OCI-LY1 (cell line): Measurements from ENCODE around the gene SGCD.

Experiments
- H2AFZ ChIP-seq: fragments of 200-600 bp; sonication (generic), shearing (Covaris generic); 2 replicates; pipeline ENCODE4 v1.6.0; 2014; ENCODE audit warnings: antibody characterized with exemption, mild to moderate bottlenecking, low read length
- H3F3A ChIP-seq: fragments of 200-600 bp; sonication (generic), shearing (Covaris generic); 2 replicates; pipeline ENCODE4 v1.6.0; 2014; ENCODE audit warnings: mild to moderate bottlenecking, antibody characterized with exemption, low read length, moderate library complexity; ENCODE audit not compliant: insufficient read depth
- H3K27ac ChIP-seq: fragments of 200-600 bp; sonication (generic); 2 replicates; pipeline ENCODE4 v1.5.1; 2014; ENCODE audit warnings: low read length, mixed run types, mild to moderate bottlenecking, low read depth; ENCODE audit not compliant: poor library complexity, severe bottlenecking
- H3K27me3 ChIP-seq: fragments of 200-600 bp; sonication (generic); 2 replicates; pipeline ENCODE4 v1.6.0; 2014; ENCODE audit warnings: antibody characterized with exemption, mild to moderate bottlenecking, low read length, moderate library complexity; ENCODE audit not compliant: insufficient read depth
- H3K36me3 ChIP-seq: fragments of 200-600 bp; sonication (generic); 2 replicates; pipeline ENCODE4 v1.6.1; 2014; ENCODE audit warnings: mild to moderate bottlenecking, antibody characterized with exemption, low read length, moderate library complexity, mixed read lengths; ENCODE audit not compliant: insufficient read depth
- H3K4me1 ChIP-seq: fragments of 200-600 bp; sonication (generic); 2 replicates; pipeline ENCODE4 v1.5.1; 2014; ENCODE audit warnings: mild to moderate bottlenecking, low read length, moderate library complexity; ENCODE audit not compliant: insufficient read depth, severe bottlenecking
- H3K4me2 ChIP-seq: fragments of 200-600 bp; sonication (generic), shearing (Covaris generic); 2 replicates; pipeline ENCODE4 v1.6.1; 2014; ENCODE audit warnings: low read length
- H3K4me3 ChIP-seq: fragments of 200-600 bp; sonication (generic); 2 replicates; pipeline ENCODE4 v1.5.1; 2014; ENCODE audit warnings: low read length, low read depth, mild to moderate bottlenecking, mixed read lengths; ENCODE audit not compliant: poor library complexity, severe bottlenecking
- H3K79me2 ChIP-seq: fragments of 200-600 bp; shearing (Covaris generic); 2 replicates; pipeline ENCODE4 v1.6.1; 2016; ENCODE audit warnings: mixed run types, low read length, mixed read lengths; ENCODE audit not compliant: insufficient read depth
- H3K9ac ChIP-seq: fragments of 200-600 bp; sonication (generic), shearing (Covaris generic); 2 replicates; pipeline ENCODE4 v1.6.1; 2014; ENCODE audit warnings: mild to moderate bottlenecking, low read length, mixed read lengths
- H3K9me2 ChIP-seq: fragments of 200-600 bp; sonication (generic), shearing (Covaris generic); 2 replicates; pipeline ENCODE4 v1.6.1; 2014; ENCODE audit warnings: low read depth, mild to moderate bottlenecking, low read length, mixed read lengths
- H3K9me3 ChIP-seq: fragments of 200-600 bp; shearing (Covaris generic); 2 replicates; pipeline ENCODE4 v1.6.1; 2014; ENCODE audit warnings: low read length, mixed read lengths
- H4K20me1 ChIP-seq: fragments of 200-600 bp; sonication (generic), shearing (Covaris generic); 2 replicates; pipeline ENCODE4 v1.6.0; 2016; ENCODE audit warnings: mild to moderate bottlenecking, low read length; ENCODE audit not compliant: insufficient read depth
- CTCF ChIP-seq: fragments of 200-600 bp; sonication (generic), shearing (Covaris generic); IDR thresholded peaks from 2 replicates; pipeline ENCODE4 v1.5.1; 2017; ENCODE audit warnings: mild to moderate bottlenecking, antibody characterized with exemption, low read length, moderate library complexity, mixed read lengths
- EZH2 ChIP-seq: fragments of 200-600 bp; sonication (generic), shearing (Covaris generic); IDR thresholded peaks from 2 replicates; pipeline ENCODE4 v1.8.0; 2017; ENCODE audit warnings: borderline replicate concordance, mixed run types, mild to moderate bottlenecking, antibody characterized with exemption, low read length, moderate library complexity, mixed read lengths

The SGCD gene

GRCh38 chr5:156411957-156412356, 85.0 kb downstream of the SGCD start:
- no peaks in the 10 kb centered on the region for H3F3A ChIP-seq
- no peak overlapping the region for H2AFZ ChIP-seq
- H3K4me3 ChIP-seq, result no peak overlapping the region
- no peaks in the 10 kb centered on the region for H3K9me2 ChIP-seq
- no peaks in the 10 kb centered on the region for H3K27me3 ChIP-seq
- no peaks in the 10 kb centered on the region for H3K36me3 ChIP-seq
- TF ChIP-seq EZH2 (no peak), CTCF (no peak)
- H3K27ac ChIP-seq, result no peak overlapping the region
- no peaks in the 10 kb centered on the region for H3K79me2 ChIP-seq
- no peaks in the 10 kb centered on the region for H3K4me1 ChIP-seq
- no peaks in the 10 kb centered on the region for H3K9me3 ChIP-seq
- H3K9ac ChIP-seq, result no peak overlapping the region
- no peak overlapping the region for H3K4me2 ChIP-seq
- H4K20me1 ChIP-seq, result no peaks in the 10 kb centered on the region

GRCh38 chr5:156414391-156414790, 87.4 kb downstream of the SGCD start:
- Histone ChIP-seq H3K9me3 (no peaks in the 10 kb centered on the region), H3F3A (no peaks in the 10 kb centered on the region), H3K4me1 (no peaks in the 10 kb centered on the region), H3K36me3 (no peaks in the 10 kb centered on the region), H4K20me1 (no peaks in the 10 kb centered on the region), H2AFZ (no peak overlapping the region), H3K27me3 (no peaks in the 10 kb centered on the region), H3K4me3 (no peak overlapping the region), H3K9me2 (no peaks in the 10 kb centered on the region), H3K4me2 (no peak overlapping the region), H3K27ac (no peak overlapping the region), H3K9ac (no peak overlapping the region), H3K79me2 (no peaks in the 10 kb centered on the region)
- TF ChIP-seq EZH2 (no peak), CTCF (no peak)

- Histone ChIP-seq H3K9me2 (no peaks in the 10 kb centered on the region), H3F3A (no peaks in the 10 kb centered on the region), H3K27ac (no peak overlapping the region), H3K9ac (no peak overlapping the region), H3K79me2 (no peaks in the 10 kb centered on the region), H3K4me2 (no peak overlapping the region), H3K4me3 (no peak overlapping the region), H2AFZ (no peak overlapping the region), H4K20me1 (no peaks in the 10 kb centered on the region), H3K36me3 (no peaks in the 10 kb centered on the region), H3K9me3 (no peaks in the 10 kb centered on the region), H3K4me1 (no peaks in the 10 kb centered on the region), H3K27me3 (no peaks in the 10 kb centered on the region)
- no peak for TF ChIP-seq EZH2
- TF ChIP-seq CTCF, result no peak
Observed at GRCh38 chr5:156419661-156420060, 92.7 kb downstream of the SGCD start.
